GM03348 (cell line): ENCODE data around the gene HS2ST1.
"Not testable (repeated sequence)": the region's sequence is repeated elsewhere in the genome, so short reads cannot be mapped to it uniquely, and the experiment has no call there.

Source experiments
- DNase-seq: peaks from one replicate; pipeline ENCODE4 v3.0.0; 2012; ENCODE audit warnings: low spot score

HS2ST1 gene

GRCh38 chr1:86971778-86972177 lies 57.3 kb downstream of the HS2ST1 start:
- DNase-seq: no peak

- no peak for DNase-seq
These were observed 57.8 kb downstream of the HS2ST1 start for GRCh38 chr1:86972262-86972661.

GRCh38 chr1:86975993-86976550 lies 61.6 kb downstream of the HS2ST1 start:
- DNase-seq: no peak

- DNase-seq: no peak
These were observed 62.2 kb downstream of the HS2ST1 start for GRCh38 chr1:86976664-86977063.

- no peak for DNase-seq
These were observed 67.2 kb downstream of the HS2ST1 start for GRCh38 chr1:86981482-86982213.

- DNase-seq: not testable (repeated sequence)
These were observed 69.2 kb downstream of the HS2ST1 start for GRCh38 chr1:86983677-86984076.

- DNase-seq: no peak
These were observed 73.0 kb downstream of the HS2ST1 start for GRCh38 chr1:86987446-86987845.

- DNase-seq: no peak
These were observed 74.4 kb downstream of the HS2ST1 start for GRCh38 chr1:86988835-86989234.

GRCh38 chr1:86989690-86990089 lies 75.3 kb downstream of the HS2ST1 start:
- DNase-seq: not testable (repeated sequence)

- DNase-seq: no peak
These were observed 76.4 kb downstream of the HS2ST1 start for GRCh38 chr1:86990826-86991225.

- no peak for DNase-seq
These were observed 77.2 kb downstream of the HS2ST1 start for GRCh38 chr1:86991549-86992186.

GRCh38 chr1:86992861-86993260 lies 78.4 kb downstream of the HS2ST1 start:
- DNase-seq: no peak

- DNase-seq: no peak
These were observed 79.0 kb downstream of the HS2ST1 start for GRCh38 chr1:86993269-86993985.

GRCh38 chr1:86994061-86994460 lies 79.6 kb downstream of the HS2ST1 start:
- no peak for DNase-seq

GRCh38 chr1:86997538-86997937 lies 83.1 kb downstream of the HS2ST1 start:
- peak; percentile 11 for DNase-seq

- DNase-seq: no peak
These were observed 83.8 kb downstream of the HS2ST1 start for GRCh38 chr1:86998280-86998679.

GRCh38 chr1:86998727-86999126 lies 84.3 kb downstream of the HS2ST1 start:
- DNase-seq: no peak

GRCh38 chr1:87000460-87000859 lies 86.0 kb downstream of the HS2ST1 start:
- DNase-seq: no peak

- no peak for DNase-seq
These were observed 90.4 kb downstream of the HS2ST1 start for GRCh38 chr1:87004857-87005256.

GRCh38 chr1:87007323-87007722 lies 92.9 kb downstream of the HS2ST1 start:
- no peak for DNase-seq

GRCh38 chr1:87013385-87013784 lies 99.0 kb downstream of the HS2ST1 start:
- not testable (repeated sequence) for DNase-seq

- no peak for DNase-seq
These were observed 103.7 kb downstream of the HS2ST1 start for GRCh38 chr1:87017998-87018672.
